ENCODE results near the gene TNIP2. TPM values are rescaled to one million over a fixed set of nuclear protein-coding genes. Genes with fewer than 3 reads are reported as not detected.

The TNIP2 gene
- total RNA-seq, 4 donors from 2014 or later, result 21.8 to 36.0 (median 30.8) TPM

DNA sequence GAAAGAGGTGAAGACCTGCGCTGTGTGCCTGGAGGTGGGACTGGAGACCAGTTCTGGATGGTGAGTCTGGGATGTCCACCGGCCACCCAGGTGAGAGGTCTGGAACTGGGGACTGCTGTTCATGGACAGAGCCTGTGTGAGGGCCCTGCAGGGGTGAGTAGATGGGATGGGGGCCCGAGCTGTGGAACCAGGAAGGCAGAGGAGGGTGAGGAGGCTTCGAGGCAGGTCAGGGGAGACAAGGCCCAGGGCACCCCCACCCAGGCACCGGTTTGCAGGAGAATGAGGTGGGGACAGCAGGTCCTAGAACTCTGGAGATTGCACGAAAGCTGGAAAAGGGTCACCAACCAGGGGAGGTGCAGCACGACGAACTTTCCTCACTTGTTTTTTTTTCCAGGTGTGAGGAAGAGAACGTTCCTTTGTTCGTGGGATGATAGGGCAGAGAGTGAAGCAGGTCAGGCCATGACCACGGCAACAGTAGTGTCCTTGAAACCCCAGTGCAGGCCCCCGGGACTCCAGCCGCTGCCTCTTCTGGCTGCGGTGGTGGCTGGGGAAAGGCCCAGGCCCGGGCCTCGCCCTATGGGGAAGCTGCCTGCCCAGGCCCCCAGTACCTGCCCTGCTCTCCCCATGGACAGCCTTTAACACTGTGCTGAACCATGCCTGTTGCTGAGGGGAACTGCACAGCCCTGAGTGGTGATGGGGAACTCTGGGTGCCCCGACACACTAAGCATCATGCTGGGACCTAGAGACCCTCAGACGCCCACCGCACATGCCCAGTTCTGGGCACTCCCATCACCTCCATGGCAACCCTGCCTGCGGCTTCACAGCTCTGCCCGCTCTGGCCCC, 22.9 kb downstream of the TNIP2 start:
- Histone ChIP-seq H3K27ac (no peak overlapping the region), H3K27me3 (no peaks in the 10 kb centered on the region), H3K36me3 (peaks cover 36% of the 10 kb centered on the region), H3K4me1 (no peaks in the 10 kb centered on the region), H3K9me3 (peaks cover 8% of the 10 kb centered on the region), H3K4me3 (no peak overlapping the region)
- TF ChIP-seq, protein P1, sequence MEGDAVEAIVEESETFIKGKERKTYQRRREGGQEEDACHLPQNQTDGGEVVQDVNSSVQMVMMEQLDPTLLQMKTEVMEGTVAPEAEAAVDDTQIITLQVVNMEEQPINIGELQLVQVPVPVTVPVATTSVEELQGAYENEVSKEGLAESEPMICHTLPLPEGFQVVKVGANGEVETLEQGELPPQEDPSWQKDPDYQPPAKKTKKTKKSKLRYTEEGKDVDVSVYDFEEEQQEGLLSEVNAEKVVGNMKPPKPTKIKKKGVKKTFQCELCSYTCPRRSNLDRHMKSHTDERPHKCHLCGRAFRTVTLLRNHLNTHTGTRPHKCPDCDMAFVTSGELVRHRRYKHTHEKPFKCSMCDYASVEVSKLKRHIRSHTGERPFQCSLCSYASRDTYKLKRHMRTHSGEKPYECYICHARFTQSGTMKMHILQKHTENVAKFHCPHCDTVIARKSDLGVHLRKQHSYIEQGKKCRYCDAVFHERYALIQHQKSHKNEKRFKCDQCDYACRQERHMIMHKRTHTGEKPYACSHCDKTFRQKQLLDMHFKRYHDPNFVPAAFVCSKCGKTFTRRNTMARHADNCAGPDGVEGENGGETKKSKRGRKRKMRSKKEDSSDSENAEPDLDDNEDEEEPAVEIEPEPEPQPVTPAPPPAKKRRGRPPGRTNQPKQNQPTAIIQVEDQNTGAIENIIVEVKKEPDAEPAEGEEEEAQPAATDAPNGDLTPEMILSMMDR (IDR thresholded peaks at IDR 0.05), result no peak
- no peak for TF ChIP-seq POLR2AphosphoS5 (IDR thresholded peaks at IDR 0.05)
- WGBS, result 83% methylated on average over 12 of the region's 21 CpGs
- DNase-seq (ENCODE audit: low spot score in 2 of 2), result no peak

DNA sequence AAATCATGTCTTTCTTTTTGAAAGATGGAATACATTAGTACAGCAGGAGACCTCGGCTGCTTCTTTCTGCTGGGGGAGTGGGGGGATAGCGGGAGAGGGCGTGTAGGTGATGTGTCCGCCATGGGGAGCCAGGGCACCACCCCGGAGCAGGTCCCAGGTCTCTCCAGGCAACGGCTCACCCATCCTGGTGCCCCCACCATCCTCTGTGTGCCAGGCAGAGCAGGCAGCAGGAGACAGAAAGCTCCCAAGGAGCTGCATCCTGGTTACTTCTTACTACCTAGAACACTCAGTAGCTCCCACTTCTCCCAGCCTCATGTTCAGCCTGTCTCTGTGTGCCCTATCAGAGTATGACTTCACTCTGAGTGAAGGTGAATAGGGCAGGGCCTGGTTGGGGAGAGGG, 23.6 kb downstream of the TNIP2 start:
- no peak for DNase-seq (ENCODE audit: low spot score in 2 of 2)
- Histone ChIP-seq H3K4me1 (no peaks in the 10 kb centered on the region), H3K4me3 (no peak overlapping the region), H3K36me3 (peaks cover 36% of the 10 kb centered on the region), H3K9me3 (peaks cover 8% of the 10 kb centered on the region), H3K27ac (no peak overlapping the region), H3K27me3 (no peaks in the 10 kb centered on the region)
- TF ChIP-seq, protein P1 (IDR thresholded peaks at IDR 0.05), result no peak
- no peak for TF ChIP-seq POLR2A (IDR thresholded peaks at IDR 0.05)
- no peak for TF ChIP-seq POLR2AphosphoS5 (IDR thresholded peaks at IDR 0.05)
- TF ChIP-seq EP300 (IDR thresholded peaks at IDR 0.05), result no peak
- WGBS, result 92% methylated on average over 6 of the region's 6 CpGs

DNA sequence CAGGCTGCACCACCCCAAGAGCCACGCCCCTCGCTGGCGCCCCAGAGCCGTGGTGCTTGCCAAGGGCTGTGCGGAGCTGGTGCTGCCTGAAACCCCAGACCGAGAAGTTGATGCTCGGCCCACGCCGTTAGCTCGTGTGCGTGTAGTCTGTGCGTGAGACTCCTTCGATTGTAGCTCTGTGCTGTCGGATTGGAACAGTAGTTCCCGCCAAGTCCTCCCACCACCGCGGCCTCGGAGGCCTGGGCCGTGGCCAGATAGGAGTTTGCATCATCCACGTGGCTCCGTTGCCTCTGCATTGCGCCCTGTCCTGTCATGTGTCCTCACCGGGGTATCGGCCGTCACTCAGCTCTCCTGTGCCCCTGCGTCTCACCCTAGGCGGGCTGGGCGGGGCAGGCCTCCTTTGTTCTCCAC, 24.2 kb downstream of the TNIP2 start:
- Histone ChIP-seq H3K9me3 (peaks cover 8% of the 10 kb centered on the region), H3K27me3 (no peaks in the 10 kb centered on the region), H3K36me3 (peaks cover 36% of the 10 kb centered on the region), H3K27ac (no peak overlapping the region), H3K4me3 (no peak overlapping the region), H3K4me1 (no peaks in the 10 kb centered on the region)
- DNase-seq (ENCODE audit: low spot score in 2 of 2), result no peak
- TF ChIP-seq POLR2A (IDR thresholded peaks at IDR 0.05), result no peak
- TF ChIP-seq EP300 (IDR thresholded peaks at IDR 0.05), result no peak
- no peak for TF ChIP-seq POLR2AphosphoS5 (IDR thresholded peaks at IDR 0.05)
- TF ChIP-seq, protein P1 (IDR thresholded peaks at IDR 0.05), result no peak
- WGBS, result 85% methylated on average over 22 of the region's 28 CpGs

DNA sequence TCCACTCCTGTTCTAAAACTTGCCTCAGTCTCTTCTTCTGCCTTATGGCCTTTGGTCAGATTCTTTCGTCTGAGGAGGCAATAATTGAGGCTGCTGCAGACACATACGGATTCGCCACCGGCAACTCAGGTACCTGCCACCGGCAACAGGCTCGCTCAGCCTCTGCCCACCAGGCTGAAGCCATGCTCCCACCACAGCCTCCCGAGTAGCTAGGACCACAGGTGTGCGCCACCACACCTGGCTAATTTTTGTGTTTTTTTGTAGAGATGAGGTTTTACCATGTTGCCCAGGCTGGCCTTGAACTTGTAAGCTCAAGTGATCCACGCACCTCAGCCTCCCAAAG, 26.6 kb downstream of the TNIP2 start:
- Histone ChIP-seq H3K27ac (no peak overlapping the region), H3K4me1 (no peaks in the 10 kb centered on the region), H3K36me3 (peaks cover 43% of the 10 kb centered on the region), H3K4me3 (no peak overlapping the region), H3K9me3 (no peaks in the 10 kb centered on the region), H3K27me3 (no peaks in the 10 kb centered on the region)
- DNase-seq (ENCODE audit: low spot score in 2 of 2), result no peak
- TF ChIP-seq EP300 (IDR thresholded peaks at IDR 0.05) (no peak), POLR2AphosphoS5 (IDR thresholded peaks at IDR 0.05) (no peak), POLR2A (IDR thresholded peaks at IDR 0.05) (no peak)
- TF ChIP-seq, protein P1 (IDR thresholded peaks at IDR 0.05), result no peak
- WGBS, result 98% methylated on average over 9 of the region's 9 CpGs

DNA sequence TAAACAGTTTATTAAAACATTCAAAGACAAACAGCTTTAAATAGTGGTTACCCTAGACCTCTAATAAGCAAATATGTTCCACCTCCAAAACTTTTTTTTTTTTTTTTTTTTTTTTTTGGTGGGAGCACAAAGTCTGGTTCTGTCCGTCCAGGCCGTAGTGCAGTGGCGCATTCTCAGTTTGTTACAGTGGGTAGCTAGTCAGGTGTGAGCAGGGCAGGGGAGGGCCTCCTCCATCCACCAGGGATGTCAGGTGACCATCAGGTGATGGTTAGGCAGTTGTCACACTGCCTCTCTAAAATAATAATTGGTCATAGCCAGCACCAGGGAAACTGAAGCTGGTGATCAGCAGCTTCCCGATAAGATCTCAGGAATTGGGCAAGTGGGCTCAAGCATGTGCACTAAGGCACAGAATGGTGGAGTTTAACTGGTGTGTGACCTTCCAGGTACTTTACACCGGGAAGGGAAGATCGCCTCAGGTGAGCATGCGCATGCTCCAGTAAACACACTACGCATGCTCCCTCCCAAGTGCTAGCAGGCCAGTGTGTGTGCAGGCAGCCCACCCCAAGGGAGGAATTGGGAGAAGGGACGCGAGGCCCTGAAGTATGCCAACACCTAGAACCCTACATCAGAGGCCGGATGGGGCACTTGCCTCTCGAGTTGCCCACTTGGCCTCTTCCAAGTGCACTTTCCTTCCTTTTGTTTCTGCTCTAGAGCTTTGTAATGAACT, 27.2 kb downstream of the TNIP2 start:
- H3K4me3 ChIP-seq, result no peak overlapping the region

More for the DNA sequence above, 27.2 kb downstream of the TNIP2 start:
- 94% methylated on average over 10 of the region's 12 CpGs for WGBS
- H3K9me3 ChIP-seq, result no peaks in the 10 kb centered on the region
- no peak for DNase-seq (ENCODE audit: low spot score in 2 of 2)
- H3K36me3 ChIP-seq, result peaks cover 43% of the 10 kb centered on the region
- no peaks in the 10 kb centered on the region for H3K4me1 ChIP-seq
- H3K27ac ChIP-seq, result no peak overlapping the region
- no peaks in the 10 kb centered on the region for H3K27me3 ChIP-seq
- no peak for TF ChIP-seq EP300 (IDR thresholded peaks at IDR 0.05)
- TF ChIP-seq POLR2A (IDR thresholded peaks at IDR 0.05), result no peak
- no peak for TF ChIP-seq POLR2AphosphoS5 (IDR thresholded peaks at IDR 0.05)
- TF ChIP-seq, protein P1 (IDR thresholded peaks at IDR 0.05), result no peak

Measured in suprapubic skin (tissue), 4 donors.